HCT116 (cell line): Measurements from ENCODE around the gene PRKG2. TPM values are rescaled to one million over a fixed set of nuclear protein-coding genes. Genes with fewer than 3 reads are reported as not detected.

Experiments used
- ATAC-seq: fragments of 200-7000 bp; cut with Tn5 transposase; 2 replicates; pipeline ENCODE4 v1.9.1; 2020; ENCODE audit warnings: mild to moderate bottlenecking, moderate library complexity
- BruUV-seq: library from RNA; stranded (reverse); fragments of 400-500 nt; replicated peaks from 2 replicates; lab custom pipeline; 2021; lab: Mats Ljungman, UMichigan
- CTCF ChIA-PET: fragments of 300-600 bp; sonication (Branson Sonifier 250); formaldehyde crosslinking; loops from one replicate; lab custom pipeline; 2021; ENCODE audit warnings: antibody characterized with exemption; lab: Charles Lee
- POLR2A ChIA-PET: fragments of 300-600, 350-600 bp; sonication (Branson Sonifier 250); formaldehyde crosslinking; loops from one replicate; lab custom pipeline; 2021; ENCODE audit warnings: antibody characterized with exemption; lab: Charles Lee
- RAD21 ChIA-PET, 2 experiments: fragments of 300-600 bp; sonication (Branson Sonifier 250); formaldehyde crosslinking; loops; one replicate each; lab custom pipeline; 2023; ENCODE audit warnings: low total read pairs in 2 of 2; ENCODE audit not compliant: uncharacterized antibody in 2 of 2, unreplicated experiment in 2 of 2, low non-redundant PET in 1 of 2; lab: Charles Lee
- DNase-seq: peaks from one replicate; pipeline ENCODE4 v3.0.0-alpha.2; 2010; ENCODE audit warnings: low read depth, low spot score
- H2AFZ ChIP-seq: fragments of 200-600 bp; shearing (Covaris generic), sonication (generic); 2 replicates; pipeline ENCODE4 v1.6.1; 2017; ENCODE audit warnings: low read depth, mixed run types, mixed read lengths, antibody characterized with exemption, low read length; ENCODE audit not compliant: poor library complexity, severe bottlenecking
- H3K27ac ChIP-seq: 2 replicates; pipeline ENCODE4 v1.5.1; 2012; ENCODE audit warnings: low read depth, low read length
- H3K27me3 ChIP-seq: fragments of 200-600 bp; sonication (generic); 2 replicates; pipeline ENCODE4 v1.6.1; 2016; ENCODE audit warnings: mixed run types, low read length, mixed read lengths; ENCODE audit not compliant: insufficient read depth
- H3K36me3 ChIP-seq, 2 experiments: fragments of 200-500 bp in 1 of 2; fragments of 200-600 bp in 1 of 2; sonication (Bioruptor generic) in 1 of 2; sonication (generic) in 1 of 2; 2 replicates each; pipeline versions ENCODE4 v1.5.1 to v1.6.1; 2014 to 2016; ENCODE audit warnings: low read length in 2 of 2, inconsistent platforms in 1 of 2, mixed read lengths in 1 of 2, mixed run types in 1 of 2; ENCODE audit not compliant: insufficient read depth in 2 of 2, control insufficient read depth in 1 of 2
- H3K4me1 ChIP-seq, 2 experiments: fragments of 200-600 bp in 1 of 2; sonication (generic) in 1 of 2; 2 replicates each; pipeline versions ENCODE4 v1.5.1 to v1.6.1; 2012 to 2017; ENCODE audit warnings: low read length in 2 of 2, inconsistent platforms in 1 of 2, mild to moderate bottlenecking in 1 of 2, mixed read lengths in 1 of 2, mixed run types in 1 of 2, moderate library complexity in 1 of 2; ENCODE audit not compliant: insufficient read depth in 2 of 2, control insufficient read depth in 1 of 2
- H3K4me2 ChIP-seq: fragments of 200-600 bp; sonication (generic); 2 replicates; pipeline ENCODE4 v1.6.1; 2017; ENCODE audit warnings: mixed run types, low read length, mixed read lengths
- H3K4me3 ChIP-seq, 2 experiments: fragments of 200-600 bp in 1 of 2; sonication (generic) in 1 of 2; replicated peaks in 1 of 2; 2 replicates each; pipeline ENCODE4 v1.5.1; 2011 to 2016; ENCODE audit warnings: low read length in 2 of 2, control low read depth in 1 of 2, low read depth in 1 of 2, mild to moderate bottlenecking in 1 of 2, mixed read lengths in 1 of 2, mixed run types in 1 of 2
- H3K79me2 ChIP-seq: fragments of 200-600 bp; sonication (generic); 2 replicates; pipeline ENCODE4 v1.6.1; 2017; ENCODE audit warnings: mild to moderate bottlenecking, mixed run types, low read length, moderate library complexity, mixed read lengths; ENCODE audit not compliant: insufficient read depth
- H3K9ac ChIP-seq: fragments of 200-600 bp; sonication (generic); 2 replicates; pipeline ENCODE4 v1.6.1; 2016; ENCODE audit warnings: low read length, mixed read lengths
- H3K9me2 ChIP-seq: fragments of 200-600 bp; sonication (generic), shearing (Covaris generic); 2 replicates; pipeline ENCODE4 v1.6.1; 2017; ENCODE audit warnings: mixed run types, mild to moderate bottlenecking, moderate library complexity; ENCODE audit not compliant: insufficient read depth
- H3K9me3 ChIP-seq, 2 experiments: fragments of 200-500 bp in 1 of 2; fragments of 200-600 bp in 1 of 2; sonication (Bioruptor generic) in 1 of 2; sonication (generic) in 1 of 2; 2 replicates each; pipeline ENCODE4 v1.6.1; 2014 to 2017; ENCODE audit warnings: low read length in 2 of 2, mixed read lengths in 2 of 2, inconsistent platforms in 1 of 2, low read depth in 1 of 2, mild to moderate bottlenecking in 1 of 2, mixed run types in 1 of 2, moderate library complexity in 1 of 2; ENCODE audit not compliant: control insufficient read depth in 1 of 2, insufficient read depth in 1 of 2
- H4K20me1 ChIP-seq: fragments of 200-600 bp; sonication (generic), shearing (Covaris generic); 2 replicates; pipeline ENCODE4 v1.6.1; 2017; ENCODE audit warnings: mixed run types, mild to moderate bottlenecking, moderate library complexity; ENCODE audit not compliant: insufficient read depth
- CBX3 ChIP-seq: IDR thresholded peaks from 2 replicates; pipeline ENCODE4 v1.6.1; 2012; ENCODE audit warnings: low read depth
- CEBPB ChIP-seq: IDR thresholded peaks from 2 replicates; pipeline ENCODE4 v1.6.1; 2012; ENCODE audit warnings: low read depth
- CTCF ChIP-seq, 3 experiments: fragments of 200-600 bp in 1 of 3; sonication (generic) in 1 of 3; IDR thresholded peaks in 2 of 3; conservative IDR thresholded peaks in 1 of 3; 2 replicates each; pipeline ENCODE4 v1.5.1; 2012 to 2017; ENCODE audit warnings: low read depth in 2 of 3, low read length in 2 of 3, antibody characterized with exemption in 1 of 3, borderline replicate concordance in 1 of 3, control low read depth in 1 of 3, mild to moderate bottlenecking in 1 of 3, mixed read lengths in 1 of 3, mixed run types in 1 of 3, moderate library complexity in 1 of 3; ENCODE audit not compliant: insufficient read depth in 1 of 3
- EGR1 ChIP-seq: IDR thresholded peaks from 2 replicates; pipeline ENCODE4 v1.6.1; 2012; ENCODE audit warnings: low read depth
- EZH2 ChIP-seq: fragments of 200-600 bp; sonication (generic); IDR thresholded peaks from 2 replicates; pipeline ENCODE4 v1.6.1; 2017; ENCODE audit warnings: antibody characterized with exemption, mixed run types
- JUND ChIP-seq: IDR thresholded peaks from 2 replicates; pipeline ENCODE4 v1.6.1; 2012
- MAX ChIP-seq: IDR thresholded peaks from 2 replicates; pipeline ENCODE4 v1.6.1; 2012
- POLR2AphosphoS5 ChIP-seq: IDR thresholded peaks from 2 replicates; pipeline ENCODE4 v1.6.1; 2011; ENCODE audit warnings: mild to moderate bottlenecking, low read depth, low read length, moderate library complexity
- SIN3A ChIP-seq: IDR thresholded peaks from 2 replicates; pipeline ENCODE4 v1.6.1; 2012; ENCODE audit warnings: low read depth
- SRF ChIP-seq: IDR thresholded peaks from 2 replicates; pipeline ENCODE4 v1.6.1; 2012; ENCODE audit warnings: low read depth
- TCF7L2 ChIP-seq: IDR thresholded peaks from 2 replicates; pipeline ENCODE4 v1.7.0; 2011; ENCODE audit warnings: borderline replicate concordance, inconsistent platforms; ENCODE audit not compliant: insufficient read depth, insufficient read length; ENCODE audit errors: extremely low read depth
- ZBTB33 ChIP-seq: IDR thresholded peaks from 2 replicates; pipeline ENCODE4 v1.6.1; 2011; ENCODE audit warnings: mild to moderate bottlenecking, low read length, moderate library complexity; ENCODE audit not compliant: insufficient replicate concordance; ENCODE audit errors: extremely low read depth
- intact Hi-C: fragments of 100-400 bp; cut with micrococcal nuclease; formaldehyde crosslinking; loops from 2 replicates; pipeline ENCODE4 v1.10.0; 2022
- total RNA-seq: library from RNA; stranded (reverse); gene quantifications from one replicate; pipeline ENCODE4 v1.2.1, GENCODE V29; 2021; ENCODE audit not compliant: unreplicated experiment

PRKG2 gene
- total RNA-seq, 1 experiment from 2014 or later: 2.1 TPM

GRCh38 chr4:81062001-81062400 is 153.0 kb downstream of the PRKG2 start:
- H3K4me1 ChIP-seq: no peaks in the 10 kb centered on the region
- no TSS peak for BruUV-seq
- POLR2A ChIA-PET: no interaction called here
- RAD21 ChIA-PET: no interaction called here
- no peak overlapping the region for H3K4me3 ChIP-seq
- TF ChIP-seq JUND (no peak), CBX3 (no peak), SRF (no peak), EGR1 (no peak), CTCF (IDR thresholded peaks at IDR 0.05 in 2 of 3, conservative IDR thresholded peaks at IDR 0.05 in 1 of 3; ENCODE audit: borderline replicate concordance in 1 of 3, insufficient read depth in 1 of 3, low read depth in 2 of 3, low read length in 2 of 3) (no peak), CEBPB (no peak), SIN3A (no peak), EZH2 (no peak), MAX (no peak), ZBTB33 (no peak), TCF7L2 (no peak), POLR2AphosphoS5 (no peak)
- H3K27me3 ChIP-seq: peaks cover 71% of the 10 kb centered on the region
- no peaks in the 10 kb centered on the region for H4K20me1 ChIP-seq
- no peak overlapping the region for H3K4me2 ChIP-seq
- intact Hi-C loops: no loop called here
- no peaks in the 10 kb centered on the region for H3K79me2 ChIP-seq
- H2AFZ ChIP-seq: no peak overlapping the region
- CTCF ChIA-PET: interaction anchor here (1.8 kb wide), 1 partner anchor 290 kb away, joined by 4 read pairs; no protein-coding TSS in a partner anchor
- no peaks in the 10 kb centered on the region for H3K9me3 ChIP-seq
- H3K9me2 ChIP-seq: no peaks in the 10 kb centered on the region
- ATAC-seq: no peak
- H3K9ac ChIP-seq: no peak overlapping the region
- H3K27ac ChIP-seq: no peak overlapping the region
- DNase-seq: no peak
- H3K36me3 ChIP-seq: no peaks in the 10 kb centered on the region
